ENCODE data around the gene AIFM1.

AIFM1 gene

GRCh38 chrX:130080791-130081367 lies 84.8 kb downstream of the AIFM1 start:
- Histone ChIP-seq H3K27ac (ENCODE audit: low read length) (no peak overlapping the region), H3K27me3 (ENCODE audit: control insufficient read depth in 1 of 2, insufficient read depth in 2 of 2, low read length in 2 of 2) (peaks cover 0 to 4% of the 10 kb centered on the region in 2 donors), H3K4me3 (ENCODE audit: low read length in 2 of 2) (no peak overlapping the region), H3K9ac (ENCODE audit: low read length in 2 of 2) (no peak overlapping the region), H3K4me1 (ENCODE audit: control insufficient read depth, insufficient read depth, low read length) (peaks cover 6% of the 10 kb centered on the region), H3K36me3 (ENCODE audit: control insufficient read depth in 2 of 2, insufficient read depth in 2 of 2, low read length in 2 of 2) (no peaks in the 10 kb centered on the region), H3K9me3 (ENCODE audit: control insufficient read depth in 2 of 2, low read length in 2 of 2) (no peaks in the 10 kb centered on the region)

GRCh38 chrX:130079824-130080406 lies 85.7 kb downstream of the AIFM1 start:
- Histone ChIP-seq H3K36me3 (ENCODE audit: control insufficient read depth in 2 of 2, insufficient read depth in 2 of 2, low read length in 2 of 2) (no peaks in the 10 kb centered on the region), H3K9ac (ENCODE audit: low read length in 2 of 2) (no peak overlapping the region), H3K9me3 (ENCODE audit: control insufficient read depth in 2 of 2, low read length in 2 of 2) (no peaks in the 10 kb centered on the region), H3K4me3 (ENCODE audit: low read length in 2 of 2) (no peak overlapping the region), H3K27me3 (ENCODE audit: control insufficient read depth in 1 of 2, insufficient read depth in 2 of 2, low read length in 2 of 2) (peaks cover 0 to 4% of the 10 kb centered on the region in 2 donors), H3K4me1 (ENCODE audit: control insufficient read depth, insufficient read depth, low read length) (peaks cover 6% of the 10 kb centered on the region), H3K27ac (ENCODE audit: low read length) (no peak overlapping the region)

All from stomach smooth muscle (tissue), 2 donors.